Endothelial cell of umbilical vein (primary cell): Measurements from ENCODE around the gene TAS2R5. TPM values are rescaled to one million over a fixed set of nuclear protein-coding genes. Genes with fewer than 3 reads are reported as not detected.

Experiments used
- BruUV-seq: library from RNA; stranded (reverse); fragments of 400-500 nt; replicated peaks from 2 replicates; lab custom pipeline; 2021; lab: Mats Ljungman, UMichigan
- CTCF ChIA-PET: fragments of 300-600, 350-600 bp; sonication (Branson Sonifier 250); formaldehyde crosslinking; loops from one replicate; lab custom pipeline; 2021; ENCODE audit warnings: antibody characterized with exemption, inconsistent platforms; lab: Charles Lee
- POLR2A ChIA-PET: fragments of 300-600, 350-600 bp; sonication (Branson Sonifier 250); formaldehyde crosslinking; loops from one replicate; lab custom pipeline; 2021; ENCODE audit warnings: antibody characterized with exemption, inconsistent platforms; lab: Charles Lee
- DNase-seq: peaks from one replicate; pipeline ENCODE4 v3.0.0-alpha.2; 2011; ENCODE audit warnings: low read depth, low spot score
- FAIRE-seq: peaks from 2 replicates; lab custom pipeline; 2011; peaks lifted over from hg19 to GRCh38; lab: Jason Lieb, UNC
- H2AFZ ChIP-seq: 2 replicates; pipeline ENCODE4 v1.6.0; 2012; ENCODE audit warnings: low read depth, low read length, control low read depth, inconsistent platforms
- H3K27ac ChIP-seq: 2 replicates; pipeline ENCODE4 v1.5.1; 2011; ENCODE audit warnings: low read depth, mild to moderate bottlenecking, control low read depth, low read length, moderate library complexity; ENCODE audit not compliant: insufficient read depth
- H3K27me3 ChIP-seq, 2 experiments: 2 replicates each; pipeline versions ENCODE4 v1.6.0 to v1.6.1; 2011; ENCODE audit warnings: low read length in 2 of 2, mixed read lengths in 1 of 2; ENCODE audit not compliant: control insufficient read depth in 2 of 2, insufficient read depth in 2 of 2
- H3K36me3 ChIP-seq, 2 experiments: 2 replicates in 1 of 2; 3 replicates in 1 of 2; pipeline ENCODE4 v1.5.1; 2011; ENCODE audit warnings: low read length in 2 of 2, mild to moderate bottlenecking in 1 of 2, moderate library complexity in 1 of 2; ENCODE audit not compliant: control insufficient read depth in 2 of 2, insufficient read depth in 2 of 2; ENCODE audit errors: extremely low read depth in 1 of 2
- H3K4me1 ChIP-seq: 3 replicates; pipeline ENCODE4 v1.5.1; 2011; ENCODE audit warnings: mild to moderate bottlenecking, low read length; ENCODE audit not compliant: control insufficient read depth, insufficient read depth; ENCODE audit errors: extremely low read depth
- H3K4me2 ChIP-seq: 2 replicates; pipeline ENCODE4 v1.6.1; 2011; ENCODE audit warnings: low read length, control low read depth, mixed read lengths; ENCODE audit not compliant: insufficient read depth
- H3K4me3 ChIP-seq, 3 experiments: fragments of 200-600 bp in 1 of 3; sonication (generic), shearing (Covaris generic) in 1 of 3; replicated peaks in 1 of 3; 2 replicates each; pipeline ENCODE4 v1.5.1; 2011 to 2016; ENCODE audit warnings: control low read depth in 3 of 3, low read length in 3 of 3, mild to moderate bottlenecking in 2 of 3, inconsistent platforms in 1 of 3, low read depth in 1 of 3, moderate library complexity in 1 of 3; ENCODE audit not compliant: insufficient read depth in 1 of 3
- H3K79me2 ChIP-seq: 2 replicates; pipeline ENCODE4 v1.6.0; 2012; ENCODE audit warnings: low read length, inconsistent platforms; ENCODE audit not compliant: control insufficient read depth, insufficient read depth
- H3K9ac ChIP-seq: replicated peaks from 2 replicates; pipeline ENCODE3; 2011; ENCODE audit warnings: low read length, control low read depth; ENCODE audit not compliant: insufficient read depth; ENCODE audit errors: extremely low read depth
- H3K9me1 ChIP-seq: replicated peaks from 3 replicates; pipeline ENCODE4 v1.6.0; 2011; ENCODE audit warnings: mild to moderate bottlenecking, low read length; ENCODE audit not compliant: control insufficient read depth, insufficient read depth; ENCODE audit errors: extremely low read depth
- H3K9me3 ChIP-seq: replicated peaks from 2 replicates; pipeline ENCODE4 v1.5.1; 2012; ENCODE audit warnings: low read length, inconsistent platforms; ENCODE audit not compliant: control insufficient read depth, insufficient read depth
- H4K20me1 ChIP-seq: replicated peaks from 2 replicates; pipeline ENCODE3; 2011; ENCODE audit warnings: mild to moderate bottlenecking, low read length; ENCODE audit not compliant: control insufficient read depth, insufficient read depth; ENCODE audit errors: extremely low read depth
- CTCF ChIP-seq, 2 donors: IDR thresholded peaks; 1 replicate in 1 of 2; 2 replicates in 1 of 2; pipeline ENCODE4 v1.5.1; 2011; ENCODE audit warnings: low read length in 2 of 2, mild to moderate bottlenecking in 2 of 2, moderate library complexity in 2 of 2, control low read depth in 1 of 2, inconsistent platforms in 1 of 2, low read depth in 1 of 2; ENCODE audit not compliant: insufficient read depth in 1 of 2; ENCODE audit errors: extremely low read depth in 1 of 2
- EZH2 ChIP-seq: IDR thresholded peaks from 2 replicates; pipeline ENCODE4 v1.6.1; 2012; ENCODE audit warnings: borderline replicate concordance, low read depth, mild to moderate bottlenecking, moderate library complexity, low read length, inconsistent platforms; ENCODE audit not compliant: severe bottlenecking
- FOS ChIP-seq: IDR thresholded peaks from 2 replicates; pipeline ENCODE4 v1.6.1; 2011; ENCODE audit warnings: mild to moderate bottlenecking, low read length, moderate library complexity, borderline replicate concordance; ENCODE audit not compliant: insufficient read depth
- GATA2 ChIP-seq: IDR thresholded peaks from 2 replicates; pipeline ENCODE4 v1.7.0; 2011; ENCODE audit warnings: low read depth, mild to moderate bottlenecking, moderate library complexity, mixed read lengths, low read length; ENCODE audit not compliant: insufficient read length, insufficient read depth
- JUN ChIP-seq: IDR thresholded peaks from 2 replicates; pipeline ENCODE4 v1.6.1; 2011; ENCODE audit warnings: borderline replicate concordance, low read depth; ENCODE audit not compliant: insufficient read length, insufficient read depth
- MYC ChIP-seq: IDR thresholded peaks from one replicate; pipeline ENCODE4 v1.6.1; 2011; ENCODE audit warnings: mild to moderate bottlenecking, low read depth, low read length
- POLR2AphosphoS5 ChIP-seq: IDR thresholded peaks from 2 replicates; pipeline ENCODE4 v1.6.1; 2012; ENCODE audit warnings: low read depth, mild to moderate bottlenecking, control low read depth, low read length, moderate library complexity; ENCODE audit not compliant: insufficient read depth
- dilution Hi-C: fragments of 300-500 bp; cut with MboI; formaldehyde crosslinking; loops from one replicate; pipeline ENCODE4 v1.15.0; 2019; ENCODE audit warnings: low sequenced_read_pairs; ENCODE audit not compliant: extremely low pct_ligation_motif_present
- intact Hi-C: fragments of 100-400 bp; cut with micrococcal nuclease; formaldehyde crosslinking; loops from one replicate; pipeline ENCODE4 v1.10.0; 2022
- polyA plus RNA-seq, 4 experiments: library from polyadenylated mRNA; depleted of rRNA in 3 of 4; stranded (reverse) in 3 of 4; unstranded in 1 of 4; fragments of >200 nt; gene quantifications; 2 replicates each; pipeline versions ENCODE4 v1.2.1 to v1.2.3, GENCODE V29; 2011 to 2012; ENCODE audit warnings: missing spikeins in 1 of 4
- total RNA-seq: library from RNA; stranded (reverse); gene quantifications from 2 replicates; pipeline ENCODE4 v1.2.3, GENCODE V29; 2021

TAS2R5 gene
- total and polyA plus RNA-seq, 2 donors (not counting 3 experiments of a cell fraction or from before 2014, with no cell fraction given) = 1.6 to 2.0 TPM

DNA sequence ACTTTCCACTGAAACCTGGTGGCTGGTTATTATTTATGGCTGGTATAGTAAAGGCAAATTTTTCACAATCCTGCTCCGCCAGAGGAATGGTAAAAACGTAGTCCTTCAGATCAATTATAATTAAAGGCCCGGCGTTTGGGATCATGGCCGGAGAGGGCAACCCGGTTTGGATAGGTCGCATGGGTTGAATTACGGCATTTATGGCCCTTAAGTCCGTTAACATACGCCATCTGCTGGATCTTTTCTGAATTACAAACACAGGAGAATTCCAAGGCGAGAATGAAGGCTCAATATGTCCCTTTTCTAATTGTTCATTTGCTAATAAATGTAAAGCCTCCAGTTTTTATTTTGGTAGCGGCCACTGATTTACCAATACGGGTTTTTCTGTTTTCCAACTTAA lies 37.4 kb upstream of the TAS2R5 start:
- POLR2A ChIA-PET = no interaction called here
- CTCF ChIA-PET = no interaction called here
- FAIRE-seq (no peak), DNase-seq (no peak)
- Histone ChIP-seq H3K4me2 (no peak overlapping the region), H3K9me1 (no peaks in the 10 kb centered on the region), H3K4me3 (no peak overlapping the region), H2AFZ (no peak overlapping the region), H3K4me1 (no peaks in the 10 kb centered on the region), H3K79me2 (no peaks in the 10 kb centered on the region), H3K27me3 (no peaks in the 10 kb centered on the region), H3K27ac (no peak overlapping the region), H4K20me1 (no peaks in the 10 kb centered on the region), H3K9me3 (peaks cover 3% of the 10 kb centered on the region), H3K9ac (no peak overlapping the region), H3K36me3 (peaks cover 19 to 21% of the 10 kb centered on the region in 2 experiments)
- intact Hi-C loops (loop anchor here (10.0 kb wide), 1 partner anchor 572 kb away; no protein-coding TSS in a partner anchor), dilution Hi-C loops (no loop called here)
- TF ChIP-seq FOS (no peak), MYC (no peak), CTCF (IDR thresholded peaks at IDR 0.05; ENCODE audit: extremely low read depth in 1 of 2, insufficient read depth in 1 of 2, low read depth in 1 of 2, low read length in 2 of 2) (no peak), EZH2 (no peak), POLR2AphosphoS5 (no peak), JUN (no peak), GATA2 (no peak)
- no TSS peak for BruUV-seq
